Loucy (cell line): ENCODE measurements around the gene MEF2B.

Experiments used
- H2AFZ ChIP-seq: fragments of 200-600 bp; sonication (generic); 2 replicates; pipeline ENCODE4 v1.6.0; 2016; ENCODE audit warnings: antibody characterized with exemption, mild to moderate bottlenecking, low read length, moderate library complexity
- H3F3A ChIP-seq: fragments of 200-600 bp; 2 replicates; pipeline ENCODE4 v1.6.0; 2016; ENCODE audit warnings: antibody characterized with exemption, low read depth, mild to moderate bottlenecking
- H3K27me3 ChIP-seq: fragments of 200-600 bp; sonication (generic); 2 replicates; pipeline ENCODE4 v1.6.1; 2014; ENCODE audit warnings: low read length, mild to moderate bottlenecking; ENCODE audit not compliant: insufficient read depth, poor library complexity, severe bottlenecking
- H3K36me3 ChIP-seq: fragments of 200-600 bp; sonication (generic); 2 replicates; pipeline ENCODE4 v1.6.1; 2016; ENCODE audit warnings: low read length; ENCODE audit not compliant: insufficient read depth
- H3K4me1 ChIP-seq: fragments of 200-600 bp; sonication (generic); 2 replicates; pipeline ENCODE4 v1.5.1; 2014; ENCODE audit warnings: low read length, mild to moderate bottlenecking; ENCODE audit not compliant: insufficient read depth, poor library complexity, severe bottlenecking
- H3K4me2 ChIP-seq: fragments of 200-600 bp; sonication (generic); 2 replicates; pipeline ENCODE4 v1.6.0; 2014; ENCODE audit warnings: antibody characterized with exemption, low read length, low read depth, mild to moderate bottlenecking; ENCODE audit not compliant: poor library complexity, severe bottlenecking
- H3K4me3 ChIP-seq: fragments of 200-600 bp; sonication (generic); 2 replicates; pipeline ENCODE4 v1.5.1; 2014; ENCODE audit warnings: low read length, mild to moderate bottlenecking, mixed read lengths; ENCODE audit not compliant: poor library complexity, severe bottlenecking
- H3K79me2 ChIP-seq: fragments of 200-600 bp; sonication (generic); 2 replicates; pipeline ENCODE4 v1.6.1; 2014; ENCODE audit warnings: low read length; ENCODE audit not compliant: insufficient read depth
- H3K9ac ChIP-seq: fragments of 200-600 bp; sonication (generic); 2 replicates; pipeline ENCODE4 v1.6.0; 2014; ENCODE audit warnings: mild to moderate bottlenecking, low read depth, low read length, moderate library complexity; ENCODE audit not compliant: poor library complexity, severe bottlenecking
- H3K9me2 ChIP-seq: fragments of 200-600 bp; sonication (generic); replicated peaks from 2 replicates; pipeline ENCODE4 v1.6.1; 2016; ENCODE audit warnings: low read depth, low read length, mixed read lengths
- H3K9me3 ChIP-seq: fragments of 200-600 bp; sonication (generic); 2 replicates; pipeline ENCODE4 v1.6.1; 2014; ENCODE audit warnings: mild to moderate bottlenecking, antibody characterized with exemption, low read length, low read depth; ENCODE audit not compliant: insufficient read depth
- H4K20me1 ChIP-seq: fragments of 200-600 bp; sonication (generic); 2 replicates; pipeline ENCODE4 v1.6.0; 2014; ENCODE audit warnings: antibody characterized with exemption, low read length, mild to moderate bottlenecking; ENCODE audit not compliant: insufficient read depth, poor library complexity, severe bottlenecking
- CTCF ChIP-seq: fragments of 200-600 bp; sonication (generic); conservative IDR thresholded peaks from 2 replicates; pipeline ENCODE4 v1.5.1; 2014; ENCODE audit warnings: mild to moderate bottlenecking, antibody characterized with exemption, low read length
- EZH2phosphoT487 ChIP-seq: fragments of 200-600 bp; IDR thresholded peaks from 2 replicates; pipeline ENCODE4 v1.6.1; 2018; ENCODE audit warnings: antibody characterized with exemption, mild to moderate bottlenecking, moderate library complexity, borderline replicate concordance

The MEF2B gene

GRCh38 chr19:19154768-19155494 lies 15.1 kb downstream of the MEF2B start:
- Histone ChIP-seq H3K36me3 (no peaks in the 10 kb centered on the region), H2AFZ (no peak overlapping the region), H3K27me3 (no peaks in the 10 kb centered on the region), H3F3A (no peaks in the 10 kb centered on the region), H3K79me2 (no peaks in the 10 kb centered on the region), H3K9ac (no peak overlapping the region), H3K4me1 (no peaks in the 10 kb centered on the region), H3K9me2 (no peaks in the 10 kb centered on the region), H4K20me1 (no peaks in the 10 kb centered on the region), H3K4me2 (no peak overlapping the region), H3K4me3 (no peak overlapping the region), H3K9me3 (no peaks in the 10 kb centered on the region)
- TF ChIP-seq CTCF (no peak), EZH2phosphoT487 (no peak)

- H3K36me3 ChIP-seq = no peaks in the 10 kb centered on the region
Measured at GRCh38 chr19:19152668-19153384, 17.2 kb downstream of the MEF2B start.

GRCh38 chr19:19151418-19151817 lies 18.6 kb downstream of the MEF2B start:
- Histone ChIP-seq H3K4me3 (no peak overlapping the region), H3K79me2 (no peaks in the 10 kb centered on the region), H3K4me2 (no peak overlapping the region), H3K36me3 (no peaks in the 10 kb centered on the region), H3K9me2 (no peaks in the 10 kb centered on the region), H3K27me3 (no peaks in the 10 kb centered on the region), H4K20me1 (no peaks in the 10 kb centered on the region), H3K4me1 (no peaks in the 10 kb centered on the region), H3K9me3 (no peaks in the 10 kb centered on the region), H3K9ac (no peak overlapping the region), H3F3A (no peaks in the 10 kb centered on the region), H2AFZ (no peak overlapping the region)
- TF ChIP-seq EZH2phosphoT487 = no peak
- no peak for TF ChIP-seq CTCF

More at GRCh38 chr19:19152668-19153384, 17.2 kb downstream of the MEF2B start:
- H4K20me1 ChIP-seq = no peaks in the 10 kb centered on the region
- no peak overlapping the region for H2AFZ ChIP-seq
- H3K4me1 ChIP-seq = no peaks in the 10 kb centered on the region
- H3K9ac ChIP-seq = no peak overlapping the region
- H3K4me3 ChIP-seq = no peak overlapping the region
- H3K4me2 ChIP-seq = no peak overlapping the region
- TF ChIP-seq EZH2phosphoT487 (no peak), CTCF (no peak)
- no peaks in the 10 kb centered on the region for H3K9me3 ChIP-seq
- H3K9me2 ChIP-seq = no peaks in the 10 kb centered on the region
- no peaks in the 10 kb centered on the region for H3K27me3 ChIP-seq
- no peaks in the 10 kb centered on the region for H3K79me2 ChIP-seq
- no peaks in the 10 kb centered on the region for H3F3A ChIP-seq
